ENCODE data around the gene GRB7. TPM values are rescaled to one million over a fixed set of nuclear protein-coding genes. Genes with fewer than 3 reads are reported as not detected.

Gene GRB7
- total RNA-seq, 1 experiment from 2014 or later = 98.6 TPM

GRCh38 chr17:39740357-39741111 is 2.8 kb downstream of the GRB7 start:
- no peak for TF ChIP-seq CTCF (IDR thresholded peaks at IDR 0.05; ENCODE audit: insufficient read depth in 1 of 2, low read depth in 1 of 2, low read length in 1 of 2, severe bottlenecking in 1 of 2, unreplicated experiment in 1 of 2)
- CTCF ChIA-PET = no interaction called here
- Mint-ChIP-seq H3K36me3 (ENCODE audit: insufficient read depth, unreplicated experiment) (peaks cover 85% of the 10 kb centered on the region), H3K4me3 (ENCODE audit: unreplicated experiment) (peak overlapping the region; percentile 96), H3K9me3 (ENCODE audit: unreplicated experiment) (no peaks in the 10 kb centered on the region), H3K27me3 (ENCODE audit: insufficient read depth, unreplicated experiment) (no peaks in the 10 kb centered on the region), H3K27ac (ENCODE audit: unreplicated experiment) (peak overlapping the region; percentile 61), H3K4me1 (ENCODE audit: low read depth, unreplicated experiment) (peaks cover 21% of the 10 kb centered on the region)
- intact Hi-C loops (cut with micrococcal nuclease; ENCODE audit: unreplicated experiment) = no loop called here
- H3K4me3 ChIP-seq (ENCODE audit: low read depth, low read length) = peak overlapping the region; percentile 73
- peaks cover 20% of the 10 kb centered on the region for H3K36me3 ChIP-seq (ENCODE audit: control insufficient read depth, insufficient read depth, low read length)
- no peaks in the 10 kb centered on the region for H3K9me3 ChIP-seq
- peaks cover 31% of the 10 kb centered on the region for H3K4me1 ChIP-seq
- no peak for DNase-seq
- BruUV-seq (replicated peaks) = no TSS peak
- H3K27me3 ChIP-seq (replicated peaks; ENCODE audit: control insufficient read depth, insufficient read depth, low read length) = no peaks in the 10 kb centered on the region
- POLR2A ChIA-PET = no interaction called here

- peaks cover 16% of the 10 kb centered on the region for H3K4me1 ChIP-seq
- no peak for DNase-seq
- TF ChIP-seq CTCF (IDR thresholded peaks at IDR 0.05; ENCODE audit: insufficient read depth in 1 of 2, low read depth in 1 of 2, low read length in 1 of 2, severe bottlenecking in 1 of 2, unreplicated experiment in 1 of 2) = no peak
- no peaks in the 10 kb centered on the region for H3K27me3 Mint-ChIP-seq (ENCODE audit: insufficient read depth, unreplicated experiment)
- no peak overlapping the region for H3K4me3 ChIP-seq (ENCODE audit: low read depth, low read length)
- POLR2A ChIA-PET = no interaction called here
- intact Hi-C loops (cut with micrococcal nuclease; ENCODE audit: unreplicated experiment) = no loop called here
- no peak overlapping the region for H3K27ac Mint-ChIP-seq (ENCODE audit: unreplicated experiment)
- H3K4me1 Mint-ChIP-seq (ENCODE audit: low read depth, unreplicated experiment) = peaks cover 7% of the 10 kb centered on the region
- no peaks in the 10 kb centered on the region for H3K27me3 ChIP-seq (replicated peaks; ENCODE audit: control insufficient read depth, insufficient read depth, low read length)
- no TSS peak for BruUV-seq (replicated peaks)
- H3K4me3 Mint-ChIP-seq (ENCODE audit: unreplicated experiment) = no peak overlapping the region
- H3K36me3 Mint-ChIP-seq (ENCODE audit: insufficient read depth, unreplicated experiment) = peaks cover 94% of the 10 kb centered on the region
- peaks cover 20% of the 10 kb centered on the region for H3K36me3 ChIP-seq (ENCODE audit: control insufficient read depth, insufficient read depth, low read length)
- no peaks in the 10 kb centered on the region for H3K9me3 Mint-ChIP-seq (ENCODE audit: unreplicated experiment)
- CTCF ChIA-PET = no interaction called here
- H3K9me3 ChIP-seq = no peaks in the 10 kb centered on the region
Observed at GRCh38 chr17:39742126-39742855, 4.6 kb downstream of the GRB7 start.

DNA sequence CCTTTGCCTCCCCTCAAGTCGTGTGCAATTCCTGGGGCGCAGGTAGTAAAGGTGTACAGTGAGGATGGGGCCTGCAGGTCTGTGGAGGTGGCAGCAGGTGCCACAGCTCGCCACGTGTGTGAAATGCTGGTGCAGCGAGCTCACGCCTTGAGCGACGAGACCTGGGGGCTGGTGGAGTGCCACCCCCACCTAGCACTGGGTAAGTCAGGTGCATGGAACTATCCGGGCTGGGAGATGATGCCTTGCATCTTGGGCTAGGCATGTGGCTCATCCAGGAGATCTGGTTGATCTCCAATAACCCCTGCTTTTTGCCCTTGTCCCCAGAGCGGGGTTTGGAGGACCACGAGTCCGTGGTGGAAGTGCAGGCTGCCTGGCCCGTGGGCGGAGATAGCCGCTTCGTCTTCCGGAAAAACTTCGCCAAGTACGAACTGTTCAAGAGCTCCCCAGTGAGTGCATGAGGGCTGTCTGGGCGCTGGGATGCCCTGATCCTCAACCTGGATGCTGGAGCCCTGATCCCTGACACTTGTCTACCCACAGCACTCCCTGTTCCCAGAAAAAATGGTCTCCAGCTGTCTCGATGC is 5.2 kb downstream of the GRB7 start:
- Histone ChIP-seq H3K4me1 (peaks cover 16% of the 10 kb centered on the region), H3K36me3 (ENCODE audit: control insufficient read depth, insufficient read depth, low read length) (peaks cover 21% of the 10 kb centered on the region), H3K9me3 (no peaks in the 10 kb centered on the region), H3K27me3 (replicated peaks; ENCODE audit: control insufficient read depth, insufficient read depth, low read length) (no peaks in the 10 kb centered on the region), H3K4me3 (ENCODE audit: low read depth, low read length) (no peak overlapping the region)
- peaks cover 94% of the 10 kb centered on the region for H3K36me3 Mint-ChIP-seq (ENCODE audit: insufficient read depth, unreplicated experiment)
- no peaks in the 10 kb centered on the region for H3K27me3 Mint-ChIP-seq (ENCODE audit: insufficient read depth, unreplicated experiment)
- DNase-seq = no peak
- TF ChIP-seq CTCF (IDR thresholded peaks at IDR 0.05; ENCODE audit: insufficient read depth in 1 of 2, low read depth in 1 of 2, low read length in 1 of 2, severe bottlenecking in 1 of 2, unreplicated experiment in 1 of 2) = no peak
- peaks cover 7% of the 10 kb centered on the region for H3K4me1 Mint-ChIP-seq (ENCODE audit: low read depth, unreplicated experiment)
- H3K27ac Mint-ChIP-seq (ENCODE audit: unreplicated experiment) = no peak overlapping the region
- H3K4me3 Mint-ChIP-seq (ENCODE audit: unreplicated experiment) = no peak overlapping the region
- POLR2A ChIA-PET = no interaction called here
- no TSS peak for BruUV-seq (replicated peaks)
- CTCF ChIA-PET = no interaction called here
- no peaks in the 10 kb centered on the region for H3K9me3 Mint-ChIP-seq (ENCODE audit: unreplicated experiment)
- intact Hi-C loops (cut with micrococcal nuclease; ENCODE audit: unreplicated experiment) = no loop called here
